HepG2 (cell line): ENCODE measurements around the gene C2orf42. TPM values are rescaled to one million over a fixed set of nuclear protein-coding genes. Genes with fewer than 3 reads are reported as not detected.
"Not testable (repeated sequence)": the region's sequence is repeated elsewhere in the genome, so short reads cannot be mapped to it uniquely, and the experiment has no call there.

Source experiments
- ATAC-seq: fragments of 200-7000 bp; cut with Tn5 transposase; 3 replicates; pipeline ENCODE4 v1.9.1; 2020; ENCODE audit warnings: mild to moderate bottlenecking, moderate library complexity
- BruUV-seq: library from RNA; stranded (reverse); fragments of 400-500 nt; replicated peaks from 2 replicates; lab custom pipeline; 2021; lab: Mats Ljungman, UMichigan
- CTCF ChIA-PET: fragments of 300-600 bp; formaldehyde crosslinking; extraction: SDS; loops from one replicate; lab custom pipeline; 2021; ENCODE audit warnings: low total read pairs, inconsistent platforms, low intra/inter-chr PET ratio; lab: Yijun Ruan, JAX
- POLR2A ChIA-PET: fragments of 350-600 bp; sonication (Branson Sonifier 250); formaldehyde crosslinking; loops from one replicate; lab custom pipeline; 2020; ENCODE audit warnings: antibody characterized with exemption, inconsistent platforms; lab: Yijun Ruan, JAX
- DNase-seq: peaks from one replicate; pipeline ENCODE4 v3.0.0-alpha.2; 2015; ENCODE audit warnings: low spot score
- FAIRE-seq: peaks from 3 replicates; lab custom pipeline; 2011; peaks lifted over from hg19 to GRCh38; lab: Jason Lieb, UNC
- H2AFZ ChIP-seq: one replicate; pipeline ENCODE4 v1.6.1; 2011; ENCODE audit warnings: low read length, inconsistent platforms
- H3K27ac ChIP-seq: fragments of 300-600 bp; 3 replicates; pipeline ENCODE4 v1.8.0; 2011; ENCODE audit warnings: mixed run types, mild to moderate bottlenecking, mixed read lengths, low read length, inconsistent platforms; ENCODE audit not compliant: insufficient read depth; ENCODE audit errors: extremely low read length
- H3K27me3 ChIP-seq, 2 experiments: fragments of 200-600 bp in 1 of 2; 2 replicates in 1 of 2; 3 replicates in 1 of 2; pipeline versions ENCODE4 v1.6.0 to v1.8.0; 2011; ENCODE audit warnings: low read length in 2 of 2, mild to moderate bottlenecking in 2 of 2, moderate library complexity in 2 of 2, inconsistent platforms in 1 of 2; ENCODE audit not compliant: insufficient read depth in 2 of 2, control insufficient read depth in 1 of 2
- H3K36me3 ChIP-seq, 2 experiments: fragments of 200-600 bp in 1 of 2; replicated peaks in 1 of 2; 2 replicates in 1 of 2; 3 replicates in 1 of 2; pipeline versions ENCODE4 v1.5.1 to v1.8.0; 2011; ENCODE audit warnings: low read length in 2 of 2, inconsistent platforms in 1 of 2; ENCODE audit not compliant: insufficient read depth in 2 of 2, control insufficient read depth in 1 of 2
- H3K4me1 ChIP-seq: 2 replicates; pipeline ENCODE4 v1.5.1; 2012; ENCODE audit warnings: low read length, inconsistent platforms; ENCODE audit not compliant: insufficient read depth
- H3K4me2 ChIP-seq: 2 replicates; pipeline ENCODE4 v1.6.0; 2011; ENCODE audit warnings: low read depth, low read length, inconsistent platforms
- H3K4me3 ChIP-seq, 3 experiments: fragments of 200-600 bp in 1 of 3; sonication (generic), shearing (Covaris generic) in 1 of 3; replicated peaks in 1 of 3; 2 replicates each; pipeline ENCODE4 v1.5.1; 2011 to 2016; ENCODE audit warnings: low read length in 3 of 3, inconsistent platforms in 2 of 3, low read depth in 2 of 3, mild to moderate bottlenecking in 2 of 3, control low read depth in 1 of 3, mixed read lengths in 1 of 3; ENCODE audit not compliant: insufficient read depth in 1 of 3
- H3K79me2 ChIP-seq: one replicate; pipeline ENCODE4 v1.6.1; 2011; ENCODE audit warnings: low read length, inconsistent platforms; ENCODE audit not compliant: insufficient read depth
- H3K9ac ChIP-seq: 2 replicates; pipeline ENCODE4 v1.6.0; 2011; ENCODE audit warnings: mild to moderate bottlenecking, low read depth, low read length, inconsistent platforms; ENCODE audit not compliant: insufficient read depth
- H3K9me3 ChIP-seq: 2 replicates; pipeline ENCODE4 v1.5.1; 2012; ENCODE audit warnings: mild to moderate bottlenecking, low read length
- H4K20me1 ChIP-seq: 2 replicates; pipeline ENCODE4 v1.6.0; 2011; ENCODE audit warnings: inconsistent platforms, mild to moderate bottlenecking, low read length, moderate library complexity; ENCODE audit not compliant: insufficient read depth
- ADNP ChIP-seq: sonication (generic); formaldehyde crosslinking; IDR thresholded peaks from 2 replicates; pipeline ENCODE4 v1.4.0; 2020; ENCODE audit warnings: missing genetic modification reagents
- CREBL2 ChIP-seq: sonication (generic); formaldehyde crosslinking; IDR thresholded peaks from 2 replicates; pipeline ENCODE4 v1.8.1; 2023; ENCODE audit warnings: missing genetic modification reagents, mild to moderate bottlenecking, borderline replicate concordance
- PAWR ChIP-seq: sonication (generic); formaldehyde crosslinking; IDR thresholded peaks from 2 replicates; pipeline ENCODE4 v1.4.0; 2020; ENCODE audit warnings: missing genetic modification reagents, mild to moderate bottlenecking, borderline replicate concordance
- RFX3 ChIP-seq: IDR thresholded peaks from 2 replicates; pipeline ENCODE4 v1.6.1; 2016; ENCODE audit warnings: missing biosample characterization, missing genetic modification reagents
- SOX5 ChIP-seq: IDR thresholded peaks from 2 replicates; pipeline ENCODE4 v1.6.1; 2016; ENCODE audit warnings: borderline replicate concordance
- ZNF12 ChIP-seq: sonication (generic); formaldehyde crosslinking; IDR thresholded peaks from 2 replicates; pipeline ENCODE4 v1.5.0; 2020; ENCODE audit warnings: missing genetic modification reagents
- ZNF770 ChIP-seq: sonication (generic); formaldehyde crosslinking; IDR thresholded peaks from 2 replicates; pipeline ENCODE4 v1.5.0; 2020; ENCODE audit warnings: mild to moderate bottlenecking, missing genetic modification reagents
- WGBS: methylation state at CpG from one replicate; pipeline ENCODE4 v1.1.6; 2017; ENCODE audit warnings: low lambda C conversion rate; 5-methylcytosine and 5-hydroxymethylcytosine counted together
- in situ Hi-C: cut with HindIII; loops from 2 replicates; pipeline ENCODE4 v1.10.0; 2017; ENCODE audit warnings: low pct_unique_long_range_greater_than_20kb; ENCODE audit not compliant: extremely low pct_ligation_motif_present
- intact Hi-C: fragments of 100-400 bp; cut with micrococcal nuclease; formaldehyde crosslinking; loops from one replicate; pipeline ENCODE4 v1.10.0; 2022; ENCODE audit not compliant: unreplicated experiment
- polyA plus RNA-seq, 8 experiments: library from polyadenylated mRNA; depleted of rRNA in 3 of 8; stranded (reverse) in 7 of 8; unstranded in 1 of 8; fragments of >200 nt; fragmentation: Illumina TruSeq in 4 of 8; extraction: Trizol in 4 of 8; gene quantifications; 2 replicates each; pipeline versions ENCODE4 v1.2.1 to v1.2.3, GENCODE V29; 2011 to 2016; ENCODE audit warnings: low read depth in 4 of 8, missing spikeins in 1 of 8, mixed read lengths in 1 of 8; ENCODE audit not compliant: insufficient read depth in 1 of 8
- total RNA-seq, 5 experiments: library from RNA; depleted of rRNA; stranded (reverse); fragments of >200 nt; fragmentation: Illumina TruSeq; extraction: Trizol; gene quantifications; 2 replicates each; pipeline ENCODE4 v1.2.3, GENCODE V29; 2016; ENCODE audit warnings: low read depth in 1 of 5

C2orf42 gene
- total and polyA plus RNA-seq, 2 of the 13 experiments (the other 11 are each of a cell fraction or from before 2014, with no cell fraction given), result 9.3 to 9.9 TPM

- H3K4me2 ChIP-seq, ATAC-seq, CTCF ChIA-PET, H3K9ac ChIP-seq, H3K9me3 ChIP-seq, H3K27me3 ChIP-seq, H3K27ac ChIP-seq, H2AFZ ChIP-seq, H3K79me2 ChIP-seq, BruUV-seq, H4K20me1 ChIP-seq, in situ Hi-C loops, H3K4me3 ChIP-seq, intact Hi-C loops, DNase-seq, H3K36me3 ChIP-seq, FAIRE-seq: not testable (repeated sequence)
- 95% methylated on average over 10 of the region's 10 CpGs for WGBS
- POLR2A ChIA-PET, result interaction anchor here (2.7 to 5.8 kb wide), 4 partner anchors 8 to 57 kb away, joined by 17 to 169 read pairs (median 54); partner anchors contain the start of gene C2orf42
- H3K4me1 ChIP-seq, result peaks cover 65% of the 10 kb centered on the region
- peak; percentile 50; the same call in 1 of the 2 replicates for TF ChIP-seq ZNF770 (CRISPR knock-in tag)
Measured at GRCh38 chr2:70134323-70134983, 56.4 kb downstream of the C2orf42 start.

- Histone ChIP-seq H3K9me3 (no peaks in the 10 kb centered on the region), H3K4me1 (peaks cover 64% of the 10 kb centered on the region), H2AFZ (no peak overlapping the region), H3K4me2 (no peak overlapping the region), H3K36me3 (no peaks in the 10 kb centered on the region), H3K79me2 (peaks cover 6% of the 10 kb centered on the region), H3K27ac (peak overlapping the region; percentile 86), H3K27me3 (no peaks in the 10 kb centered on the region), H3K4me3 (no peak overlapping the region), H3K9ac (no peak overlapping the region; the same call in 1 of the 2 replicates), H4K20me1 (no peaks in the 10 kb centered on the region)
- in situ Hi-C loops (no loop called here), intact Hi-C loops (no loop called here)
- no peak for FAIRE-seq
- POLR2A ChIA-PET, result interaction anchor here (1.3 to 5.8 kb wide), 15 partner anchors 9 to 240 kb away, joined by 4 to 169 read pairs (median 22); partner anchors contain the start of genes C2orf42, MXD1, PCYOX1 and SNRNP27
- 0 out of 3 replicates have a peak, but pooled peaks have one; percentile 7 for ATAC-seq
- 98% methylated on average over 10 of the region's 10 CpGs for WGBS
- no peak for DNase-seq
- CTCF ChIA-PET, result no interaction called here
- TSS peak; percentile 71 for BruUV-seq
- TF ChIP-seq ZNF12 (CRISPR knock-in tag) (no peak), CREBL2 (CRISPR knock-in tag) (no peak), PAWR (CRISPR knock-in tag) (no peak), SOX5 (no peak), ADNP (CRISPR knock-in tag) (no peak), RFX3 (CRISPR knock-in tag) (no peak)
Measured at GRCh38 chr2:70133491-70134322, 57.1 kb downstream of the C2orf42 start.
